Endothelial cell of umbilical vein (primary cell): Measurements from ENCODE around the gene DNAH9.

ENCODE experiments used
- CTCF ChIP-seq, 2 donors: IDR thresholded peaks; 1 replicate in 1 of 2; 2 replicates in 1 of 2; pipeline ENCODE4 v1.5.1; 2011; ENCODE audit warnings: low read length in 2 of 2, mild to moderate bottlenecking in 2 of 2, moderate library complexity in 2 of 2, control low read depth in 1 of 2, inconsistent platforms in 1 of 2, low read depth in 1 of 2; ENCODE audit not compliant: insufficient read depth in 1 of 2; ENCODE audit errors: extremely low read depth in 1 of 2
- EZH2 ChIP-seq: IDR thresholded peaks from 2 replicates; pipeline ENCODE4 v1.6.1; 2012; ENCODE audit warnings: borderline replicate concordance, low read depth, mild to moderate bottlenecking, moderate library complexity, low read length, inconsistent platforms; ENCODE audit not compliant: severe bottlenecking
- FOS ChIP-seq: IDR thresholded peaks from 2 replicates; pipeline ENCODE4 v1.6.1; 2011; ENCODE audit warnings: mild to moderate bottlenecking, low read length, moderate library complexity, borderline replicate concordance; ENCODE audit not compliant: insufficient read depth
- JUN ChIP-seq: IDR thresholded peaks from 2 replicates; pipeline ENCODE4 v1.6.1; 2011; ENCODE audit warnings: borderline replicate concordance, low read depth; ENCODE audit not compliant: insufficient read length, insufficient read depth
- MAX ChIP-seq: IDR thresholded peaks from 2 replicates; pipeline ENCODE4 v1.6.1; 2011; ENCODE audit not compliant: insufficient read depth, insufficient read length
- POLR2A ChIP-seq: IDR thresholded peaks from 2 replicates; pipeline ENCODE4 v1.6.1; 2012; ENCODE audit warnings: low read depth, mild to moderate bottlenecking, control low read depth, low read length
- POLR2AphosphoS5 ChIP-seq: IDR thresholded peaks from 2 replicates; pipeline ENCODE4 v1.6.1; 2012; ENCODE audit warnings: low read depth, mild to moderate bottlenecking, control low read depth, low read length, moderate library complexity; ENCODE audit not compliant: insufficient read depth

GRCh38 chr17:11742886-11743285 lies 144.6 kb downstream of the DNAH9 start:
- TF ChIP-seq POLR2A (no peak), MAX (no peak), POLR2AphosphoS5 (no peak), CTCF (IDR thresholded peaks at IDR 0.05; ENCODE audit: extremely low read depth in 1 of 2, insufficient read depth in 1 of 2, low read depth in 1 of 2, low read length in 2 of 2) (no peak), EZH2 (no peak), FOS (no peak), JUN (no peak)
